NCI-H460 (cell line): Measurements from ENCODE around the gene C3. TPM values are rescaled to one million over a fixed set of nuclear protein-coding genes. Genes with fewer than 3 reads are reported as not detected.
A peak's percentile ranks its signal among the peaks of the same experiment; 100 is the strongest.

Source experiments
- DNase-seq: peaks from one replicate; pipeline ENCODE4 v3.0.0-alpha.2; 2016; ENCODE audit warnings: low read depth; ENCODE audit errors: extremely low read depth
- total RNA-seq: library from RNA; depleted of rRNA; stranded (reverse); fragments of >200 nt; shearing (Covaris generic); gene quantifications from 2 replicates; pipeline ENCODE4 v1.2.3, GENCODE V29; 2014; rRNA removed

Gene C3
- total RNA-seq, 1 experiment from 2014 or later: 3.5 TPM

DNA sequence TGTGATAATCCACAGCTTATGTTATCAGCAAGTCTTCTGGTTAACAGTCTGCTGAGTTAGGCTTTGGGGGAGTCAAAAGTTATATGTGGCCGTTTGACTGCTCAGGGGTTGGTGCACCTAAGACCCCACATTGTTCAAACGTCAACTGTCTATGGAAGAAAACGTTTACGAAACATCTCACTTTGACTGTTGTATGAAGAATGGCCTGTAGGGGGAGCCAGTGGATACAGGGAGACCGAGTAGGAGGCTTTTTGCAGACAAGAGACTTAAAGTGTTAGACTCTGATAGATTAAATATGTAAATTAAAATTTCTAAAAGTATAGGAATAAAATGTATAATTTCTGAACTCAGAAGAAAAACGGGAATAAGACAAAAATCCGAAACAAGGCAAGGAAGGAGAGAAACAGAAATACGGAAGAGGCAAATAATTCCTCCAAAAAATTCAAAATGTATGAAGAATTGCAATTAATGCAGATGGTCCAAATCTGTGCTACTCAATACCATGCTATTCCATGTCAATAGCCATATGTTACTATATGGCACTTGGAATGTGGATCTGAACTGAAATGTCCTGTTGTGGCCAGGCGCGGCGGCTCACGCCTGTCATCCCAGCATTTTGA is 88.3 kb downstream of the C3 start:
- DNase-seq: peak; percentile 75

Other genes starting within 250 kb of the C3 start
- gene DENND1C, start 238.9 kb downstream of the C3 start, total RNA-seq: 0.17 and 0.29 TPM in 2 replicates
- 4.4 and 6.5 TPM in 2 replicates for gene TUBB4A, start 218.3 kb downstream of the C3 start, total RNA-seq
- 35.4 and 40.4 TPM in 2 replicates for gene TNFSF9, start 189.6 kb downstream of the C3 start, total RNA-seq
- 136 and 144 TPM in 2 replicates for gene CD70, start 129.5 kb downstream of the C3 start, total RNA-seq
- gene TNFSF14, start 50.5 kb downstream of the C3 start, total RNA-seq: not detected in 2 replicates
- gene GPR108, start 16.9 kb upstream of the C3 start, total RNA-seq: 60.0 and 74.3 TPM in 2 replicates
- 45.1 and 49.2 TPM in 2 replicates for gene TRIP10, start 19.0 kb upstream of the C3 start, total RNA-seq
- gene SH2D3A, start 46.8 kb upstream of the C3 start, total RNA-seq: 8.1 and 11.4 TPM in 2 replicates
- gene VAV1, start 52.1 kb upstream of the C3 start, total RNA-seq: 1.2 and 1.4 TPM in 2 replicates
- not detected in 2 replicates for gene ADGRE1, start 166.9 kb upstream of the C3 start, total RNA-seq